CD14-positive monocyte (primary cell): ENCODE data around the gene MED27. TPM values are rescaled to one million over a fixed set of nuclear protein-coding genes. Genes with fewer than 3 reads are reported as not detected.

Experiments used
- DNase-seq, 3 donors: peaks; one replicate each; pipeline ENCODE4 v3.0.0-alpha.2; 2011 to 2022
- H2AFZ ChIP-seq: 2 replicates; pipeline ENCODE4 v1.6.0; 2012; ENCODE audit warnings: mild to moderate bottlenecking, low read depth, low read length, inconsistent platforms; ENCODE audit not compliant: insufficient read depth, poor library complexity, severe bottlenecking
- H3K27ac ChIP-seq, 2 donors: 1 replicate in 1 of 2; 2 replicates in 1 of 2; pipeline ENCODE4 v1.5.1; 2012 to 2013; ENCODE audit warnings: low read length in 2 of 2, control low read depth in 1 of 2, inconsistent platforms in 1 of 2, low read depth in 1 of 2, mild to moderate bottlenecking in 1 of 2
- H3K27me3 ChIP-seq, 2 donors: one replicate each; pipeline versions ENCODE4 v1.6.0 to v1.6.1; 2011 to 2013; ENCODE audit warnings: low read length in 2 of 2; ENCODE audit not compliant: control insufficient read depth in 2 of 2, insufficient read depth in 2 of 2
- H3K36me3 ChIP-seq, 2 donors: replicated peaks in 1 of 2; 1 replicate in 1 of 2; 2 replicates in 1 of 2; pipeline versions ENCODE4 v1.5.1 to v1.6.1; 2012 to 2013; ENCODE audit warnings: low read length in 2 of 2, control low read depth in 1 of 2, inconsistent platforms in 1 of 2, mild to moderate bottlenecking in 1 of 2; ENCODE audit not compliant: insufficient read depth in 2 of 2, control insufficient read depth in 1 of 2
- H3K4me1 ChIP-seq, 2 donors: 1 replicate in 1 of 2; 2 replicates in 1 of 2; pipeline versions ENCODE4 v1.5.1 to v1.6.1; 2012 to 2013; ENCODE audit warnings: low read length in 2 of 2, control low read depth in 1 of 2, inconsistent platforms in 1 of 2, mild to moderate bottlenecking in 1 of 2, moderate library complexity in 1 of 2; ENCODE audit not compliant: insufficient read depth in 2 of 2, control insufficient read depth in 1 of 2
- H3K4me2 ChIP-seq: replicated peaks from 2 replicates; pipeline ENCODE3; 2012; ENCODE audit warnings: low read length, moderate library complexity, mild to moderate bottlenecking; ENCODE audit not compliant: poor library complexity, severe bottlenecking; ENCODE audit errors: extremely low read depth
- H3K4me3 ChIP-seq, 3 experiments: fragments of 200-600 bp in 1 of 3; sonication (generic) in 1 of 3; replicated peaks in 1 of 3; 1 replicate in 2 of 3; 2 replicates in 1 of 3; pipeline ENCODE4 v1.5.1; 2011 to 2013; ENCODE audit warnings: low read length in 3 of 3, mild to moderate bottlenecking in 3 of 3, control low read depth in 2 of 3, low read depth in 2 of 3, inconsistent platforms in 1 of 3, moderate library complexity in 1 of 3
- H3K79me2 ChIP-seq: 2 replicates; pipeline ENCODE4 v1.6.0; 2012; ENCODE audit warnings: mild to moderate bottlenecking, control low read depth, inconsistent platforms, low read length, moderate library complexity; ENCODE audit not compliant: insufficient read depth
- H3K9ac ChIP-seq: 2 replicates; pipeline ENCODE4 v1.6.0; 2017; ENCODE audit warnings: low read length, mild to moderate bottlenecking; ENCODE audit not compliant: insufficient read depth, poor library complexity, severe bottlenecking
- H3K9me3 ChIP-seq, 2 donors: replicated peaks in 1 of 2; 1 replicate in 1 of 2; 2 replicates in 1 of 2; pipeline versions ENCODE4 v1.5.1 to v1.6.1; 2012 to 2013; ENCODE audit warnings: low read length in 2 of 2, control low read depth in 1 of 2; ENCODE audit not compliant: control insufficient read depth in 1 of 2, insufficient read depth in 1 of 2
- H4K20me1 ChIP-seq: 2 replicates; pipeline ENCODE4 v1.6.0; 2012; ENCODE audit warnings: mild to moderate bottlenecking, low read length, control low read depth, moderate library complexity; ENCODE audit not compliant: insufficient read depth
- H3K27ac Mint-ChIP-seq, 7 donors: one replicate each; pipeline ENCODE4 v1.8.0; 2020; ENCODE audit warnings: mild to moderate bottlenecking in 7 of 7, mixed read lengths in 7 of 7, moderate library complexity in 6 of 7, inconsistent platforms in 2 of 7
- H3K27me3 Mint-ChIP-seq, 3 donors: one replicate each; pipeline ENCODE4 v1.8.0; 2021 to 2022; ENCODE audit warnings: low read depth in 3 of 3, mild to moderate bottlenecking in 3 of 3, mixed read lengths in 3 of 3, moderate library complexity in 3 of 3, inconsistent platforms in 1 of 3
- H3K36me3 Mint-ChIP-seq, 2 donors: one replicate each; pipeline ENCODE4 v1.8.0; 2020; ENCODE audit warnings: mixed read lengths in 2 of 2, inconsistent platforms in 1 of 2, mild to moderate bottlenecking in 1 of 2
- H3K4me1 Mint-ChIP-seq: one replicate; pipeline ENCODE4 v1.8.0; 2020; ENCODE audit warnings: mild to moderate bottlenecking, mixed read lengths
- H3K4me3 Mint-ChIP-seq, 2 donors: one replicate each; pipeline ENCODE4 v1.8.0; 2020; ENCODE audit warnings: mild to moderate bottlenecking in 2 of 2, mixed read lengths in 2 of 2, moderate library complexity in 1 of 2
- H3K9me3 Mint-ChIP-seq, 7 donors: one replicate each; pipeline ENCODE4 v1.8.0; 2020 to 2022; ENCODE audit warnings: mixed read lengths in 7 of 7, mild to moderate bottlenecking in 6 of 7, moderate library complexity in 6 of 7, inconsistent platforms in 2 of 7
- CTCF ChIP-seq: fragments of 200-600 bp; IDR thresholded peaks from one replicate; pipeline ENCODE4 v1.8.0; 2022; ENCODE audit warnings: antibody characterized with exemption, mild to moderate bottlenecking
- WGBS: methylation state at CpG from one replicate; pipeline ENCODE4 v1.1.5; 2013; ENCODE audit warnings: missing lambda C conversion rate; ENCODE audit not compliant: insufficient coverage; 5-methylcytosine and 5-hydroxymethylcytosine counted together
- intact Hi-C, 2 donors: fragments of 100-400 bp; cut with micrococcal nuclease; formaldehyde crosslinking; loops; one replicate each; pipeline versions ENCODE4 v1.15.0 to v1.15.1; 2023
- polyA plus RNA-seq, 3 donors: library from polyadenylated mRNA; depleted of rRNA in 1 of 3; unstranded in 2 of 3; stranded (reverse) in 1 of 3; fragments of 300-500 nt in 2 of 3; fragments of >200 nt in 1 of 3; fragmentation: Illumina TruSeq in 2 of 3; gene quantifications; 1 replicate in 2 of 3; 2 replicates in 1 of 3; pipeline ENCODE4 v1.2.3, GENCODE V29; 2012 to 2021

Gene MED27
- polyA plus RNA-seq, 3 donors = 14.0 to 26.9 (median 25.8) TPM

- no peak overlapping the region for H3K4me2 ChIP-seq
- no peaks in the 10 kb centered on the region for H3K4me1 ChIP-seq
- H3K9me3 Mint-ChIP-seq = peaks cover 0 to 3% (median 0%) of the 10 kb centered on the region in 7 donors
- H3K4me1 Mint-ChIP-seq = no peaks in the 10 kb centered on the region
- peaks cover 1 to 23% (median 16%) of the 10 kb centered on the region in 3 donors for H3K27me3 Mint-ChIP-seq
- no peak overlapping the region for H3K27ac Mint-ChIP-seq
- H3K9me3 ChIP-seq = no peaks in the 10 kb centered on the region
- H3K4me3 Mint-ChIP-seq = no peak overlapping the region
- intact Hi-C loops = loop anchor here in 1 of 2 donors (10.0 kb wide), 1 partner anchor 62 kb away; no protein-coding TSS in a partner anchor
- no peaks in the 10 kb centered on the region for H3K36me3 Mint-ChIP-seq
- no peaks in the 10 kb centered on the region for H3K79me2 ChIP-seq
- no peaks in the 10 kb centered on the region for H4K20me1 ChIP-seq
- no peak for DNase-seq
- no peak overlapping the region for H3K9ac ChIP-seq
- H3K27ac ChIP-seq = no peak overlapping the region
- H3K27me3 ChIP-seq = no peaks in the 10 kb centered on the region
- no peak for TF ChIP-seq CTCF
- no peak overlapping the region for H2AFZ ChIP-seq
- no peak overlapping the region for H3K4me3 ChIP-seq
- H3K36me3 ChIP-seq = no peaks in the 10 kb centered on the region
- 86% methylated on average over 1 of the region's 3 CpGs for WGBS
These were observed 36.9 kb upstream of the MED27 start for GRCh38 chr9:132116583-132116982.

GRCh38 chr9:132114102-132114707, 34.5 kb upstream of the MED27 start:
- H3K9me3 ChIP-seq = no peaks in the 10 kb centered on the region
- H3K36me3 Mint-ChIP-seq = no peaks in the 10 kb centered on the region
- 25% methylated on average over 14 of the region's 18 CpGs for WGBS

More at GRCh38 chr9:132114102-132114707, 34.5 kb upstream of the MED27 start:
- Histone ChIP-seq H3K4me1 (no peaks in the 10 kb centered on the region), H3K27ac (no peak overlapping the region), H3K27me3 (no peaks in the 10 kb centered on the region), H3K9ac (no peak overlapping the region), H3K79me2 (no peaks in the 10 kb centered on the region), H4K20me1 (no peaks in the 10 kb centered on the region), H3K36me3 (no peaks in the 10 kb centered on the region), H2AFZ (no peak overlapping the region), H3K4me2 (no peak overlapping the region), H3K4me3 (no peak overlapping the region)
- no peak for TF ChIP-seq CTCF
- H3K27ac Mint-ChIP-seq = no peak overlapping the region
- DNase-seq = peak in 1 of 3 donors; percentile 6
- peaks cover 0 to 3% (median 0%) of the 10 kb centered on the region in 7 donors for H3K9me3 Mint-ChIP-seq
- peak overlapping the region in 1 of 2 donors; percentile 31 for H3K4me3 Mint-ChIP-seq
- peaks cover 1 to 21% (median 13%) of the 10 kb centered on the region in 3 donors for H3K27me3 Mint-ChIP-seq
- intact Hi-C loops = loop anchor here in 1 of 2 donors (10.0 kb wide), 1 partner anchor 59 kb away; no protein-coding TSS in a partner anchor
- no peaks in the 10 kb centered on the region for H3K4me1 Mint-ChIP-seq
